ENCODE measurements around the gene INHBE.

GRCh38 chr12:57452937-57453509, 2.1 kb upstream of the INHBE start:
- TF ChIP-seq CTCF (IDR thresholded peaks at IDR 0.05) (peak; percentile 96), REST (IDR thresholded peaks at IDR 0.05; ENCODE audit: insufficient read depth in 1 of 2, low read depth in 2 of 2, low read length in 1 of 2) (peak in 1 of 2 experiments; percentile 49; a peak in 1 of 4 replicates), POLR2AphosphoS5 (IDR thresholded peaks at IDR 0.05; ENCODE audit: low read depth, low read length) (no peak), TCF7L2 (IDR thresholded peaks at IDR 0.05; ENCODE audit: low read depth, low read length) (no peak), SIN3A (IDR thresholded peaks at IDR 0.05; ENCODE audit: borderline replicate concordance, insufficient read depth, low read depth, low read length) (no peak)

All from Panc1 (cell line).